NT2/D1 (cell line): ENCODE results near the gene CHTF8.
"Not testable (repeated sequence)": the region's sequence is repeated elsewhere in the genome, so short reads cannot be mapped to it uniquely, and the experiment has no call there.

ENCODE experiments used
- SUZ12 ChIP-seq: IDR thresholded peaks from 2 replicates; pipeline ENCODE4 v1.6.1; 2011; ENCODE audit not compliant: insufficient read length, insufficient read depth; ENCODE audit errors: extremely low read depth
- YY1 ChIP-seq: IDR thresholded peaks from 2 replicates; pipeline ENCODE4 v1.6.1; 2011; ENCODE audit not compliant: insufficient read length, insufficient read depth
- ZNF274 ChIP-seq: IDR thresholded peaks from 2 replicates; pipeline ENCODE4 v1.6.1; 2011; ENCODE audit warnings: mild to moderate bottlenecking, low read depth, low read length

DNA sequence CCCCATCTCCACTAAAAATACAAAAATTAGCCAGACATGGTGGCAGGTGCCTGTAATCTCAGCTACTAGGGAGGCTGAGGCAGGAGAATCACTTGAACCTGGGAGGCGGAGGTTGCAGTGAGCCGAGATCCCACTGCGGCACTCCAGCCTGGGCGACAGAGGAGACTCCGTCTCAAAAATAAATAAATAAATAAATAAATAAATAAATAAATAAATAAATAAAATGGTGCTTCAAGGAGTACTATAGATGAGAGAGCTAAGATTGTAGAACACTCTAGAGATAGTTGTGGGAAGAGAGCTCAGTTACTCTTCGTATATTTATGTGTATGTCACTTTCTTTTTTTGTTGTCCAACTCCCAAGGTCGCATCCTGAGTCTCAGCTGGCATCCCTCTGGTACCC is 7.1 kb upstream of the CHTF8 start:
- TF ChIP-seq YY1, ZNF274, SUZ12: not testable (repeated sequence)
